HK-2 (cell line): ENCODE data around the gene C4BPA.

Experiments used
- DNase-seq: peaks from one replicate; pipeline ENCODE4 v3.0.0-alpha.2; 2018; ENCODE audit not compliant: unreplicated experiment

The C4BPA gene

DNA sequence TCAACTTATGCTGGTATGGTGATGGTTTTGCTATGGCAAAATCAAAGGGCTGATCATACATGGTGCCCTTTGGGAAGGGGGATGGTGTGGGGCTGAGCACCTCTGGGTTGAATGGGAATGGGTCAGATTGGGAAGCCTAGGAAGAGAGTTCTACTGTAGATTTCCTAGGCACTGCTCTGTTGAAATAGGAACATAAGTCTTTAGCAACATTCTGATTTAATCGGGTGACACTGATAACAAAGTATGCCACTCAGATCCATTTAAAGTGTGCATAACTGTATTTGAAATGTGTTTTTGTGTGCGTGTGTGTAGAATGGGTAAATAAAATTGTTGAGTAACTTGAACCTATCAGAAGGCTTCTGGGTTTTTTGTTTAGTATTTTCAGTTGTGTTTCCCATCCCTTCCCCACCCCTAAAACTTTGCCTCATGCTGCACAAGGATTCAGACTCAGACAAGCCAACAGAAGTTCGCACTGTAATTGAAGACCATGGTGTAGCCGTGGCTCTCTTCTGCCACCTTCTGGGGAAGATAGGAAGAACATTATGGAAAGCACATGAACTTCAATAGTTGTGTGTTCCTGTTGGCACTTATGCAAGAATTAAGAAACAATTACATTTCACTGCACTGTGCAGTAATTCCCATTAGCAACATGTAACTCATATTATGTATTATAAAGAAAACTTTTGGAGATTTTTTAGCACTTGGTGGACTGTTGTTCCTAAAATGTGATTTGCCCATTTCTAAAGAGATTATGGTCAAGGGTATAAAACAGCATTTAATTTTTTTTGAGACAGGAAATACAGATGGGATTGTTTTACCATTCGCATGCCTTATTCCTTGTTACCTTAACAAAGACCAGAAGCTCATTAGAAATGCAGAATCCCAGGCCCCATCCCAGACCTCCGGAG is 26.3 kb upstream of the C4BPA start:
- DNase-seq: peak; percentile 72

DNA sequence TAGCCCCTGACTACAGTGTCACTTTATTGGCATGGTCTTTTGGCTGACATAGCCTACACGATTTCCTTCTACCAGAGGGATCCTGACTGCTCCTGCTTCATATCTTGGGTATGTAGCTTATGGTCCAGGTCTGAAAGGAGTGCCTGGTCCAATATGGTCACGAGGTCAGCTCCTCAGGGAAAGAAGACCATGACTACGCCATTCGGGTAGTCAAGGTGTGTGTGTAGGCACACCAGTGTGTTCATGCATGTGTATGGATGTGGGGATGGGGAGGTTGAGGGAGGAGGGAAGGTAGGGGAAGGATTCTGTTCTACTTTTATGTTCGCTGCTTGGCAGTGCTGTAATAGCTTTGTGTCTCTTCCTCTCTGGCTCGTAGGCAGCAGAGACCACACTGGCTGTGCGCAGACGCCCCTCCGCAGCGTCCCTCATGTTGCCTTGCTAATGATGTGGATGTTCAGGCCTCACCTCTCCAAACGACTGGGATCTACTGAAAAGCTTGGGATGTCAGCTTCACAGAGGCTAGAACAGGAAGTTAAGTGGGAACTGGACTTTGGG is 25.4 kb upstream of the C4BPA start:
- no peak for DNase-seq

DNA sequence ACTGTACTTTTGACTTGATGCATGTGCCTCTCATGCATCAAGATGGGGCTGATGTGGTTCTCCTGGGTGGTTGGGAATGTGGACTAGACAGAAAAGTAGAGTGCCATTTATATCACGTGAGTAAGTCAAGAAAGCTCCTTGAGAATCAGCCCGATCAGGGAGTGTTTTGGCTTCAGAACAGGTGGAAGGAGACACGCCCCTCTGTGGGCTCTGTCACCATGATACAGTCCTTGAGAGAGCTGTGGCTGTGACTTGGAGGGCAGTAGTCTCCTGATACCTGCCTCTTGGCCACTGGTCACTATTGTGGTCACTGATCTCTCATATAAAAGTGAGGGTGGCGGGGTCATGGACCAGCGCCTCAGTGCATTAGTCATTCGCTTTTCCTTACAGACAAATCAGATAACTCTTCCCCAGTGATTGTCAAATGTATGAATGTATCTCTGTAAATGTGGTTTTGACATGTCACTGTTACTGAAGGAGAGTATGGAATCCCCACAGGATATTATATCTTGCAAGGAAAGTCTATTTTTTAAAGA is 24.3 kb upstream of the C4BPA start:
- DNase-seq: peak; percentile 29

DNA sequence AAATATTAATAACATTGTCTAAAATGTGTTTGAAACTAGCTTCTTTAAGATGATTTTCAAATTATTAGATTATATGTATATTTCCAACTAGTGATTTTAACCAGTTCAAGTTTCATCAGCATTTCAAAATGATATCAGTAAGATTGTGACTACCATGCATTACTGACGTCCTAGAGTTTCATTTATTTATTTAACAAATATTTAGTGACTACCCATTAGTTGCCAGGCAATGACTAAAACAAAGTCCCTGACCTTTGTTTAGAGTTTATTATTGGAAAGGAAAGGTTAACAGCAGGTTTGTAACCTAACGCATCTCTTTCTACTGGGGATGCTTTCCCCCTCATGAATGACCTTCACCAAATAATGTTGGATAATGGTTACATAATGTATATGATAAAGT is 22.9 kb upstream of the C4BPA start:
- DNase-seq: no peak

DNA sequence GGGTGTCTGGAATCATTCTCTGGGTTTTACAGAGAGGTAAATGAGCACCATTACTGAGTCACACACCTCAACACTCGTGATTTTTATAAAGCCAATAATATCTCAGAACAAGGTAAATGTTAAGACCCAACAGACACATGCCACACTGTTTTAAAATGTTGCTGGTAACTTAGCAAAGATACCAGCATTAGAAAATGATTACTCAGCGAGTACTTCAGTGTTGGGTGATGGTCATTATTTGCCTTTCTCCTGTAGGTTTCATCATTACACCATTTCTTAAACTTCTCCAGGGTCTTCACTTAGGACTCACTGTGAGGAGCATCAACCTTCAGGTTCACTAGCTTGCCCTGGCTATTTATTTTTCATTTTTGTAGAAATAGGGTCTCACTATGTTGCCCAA is 22.2 kb upstream of the C4BPA start:
- DNase-seq: no peak

DNA sequence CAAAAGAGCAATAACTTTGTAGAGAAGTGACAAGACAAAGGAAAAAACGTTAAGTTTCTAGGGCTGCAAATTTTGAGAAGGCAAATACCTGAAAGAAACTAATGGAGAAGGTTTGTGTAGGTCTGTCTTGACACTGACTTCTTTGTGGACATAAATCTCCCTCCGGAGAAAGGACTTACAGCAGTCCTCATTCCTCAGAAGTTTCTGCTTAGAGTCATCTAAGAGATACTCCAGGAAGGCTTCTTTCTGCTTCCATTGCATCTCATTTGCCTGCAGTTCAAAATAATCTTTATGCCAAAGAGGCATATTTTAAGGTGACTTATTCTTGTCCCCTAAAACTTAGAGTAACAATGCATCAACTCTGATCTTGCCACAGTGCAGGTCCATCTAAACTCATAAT is 19.8 kb upstream of the C4BPA start:
- DNase-seq: no peak

DNA sequence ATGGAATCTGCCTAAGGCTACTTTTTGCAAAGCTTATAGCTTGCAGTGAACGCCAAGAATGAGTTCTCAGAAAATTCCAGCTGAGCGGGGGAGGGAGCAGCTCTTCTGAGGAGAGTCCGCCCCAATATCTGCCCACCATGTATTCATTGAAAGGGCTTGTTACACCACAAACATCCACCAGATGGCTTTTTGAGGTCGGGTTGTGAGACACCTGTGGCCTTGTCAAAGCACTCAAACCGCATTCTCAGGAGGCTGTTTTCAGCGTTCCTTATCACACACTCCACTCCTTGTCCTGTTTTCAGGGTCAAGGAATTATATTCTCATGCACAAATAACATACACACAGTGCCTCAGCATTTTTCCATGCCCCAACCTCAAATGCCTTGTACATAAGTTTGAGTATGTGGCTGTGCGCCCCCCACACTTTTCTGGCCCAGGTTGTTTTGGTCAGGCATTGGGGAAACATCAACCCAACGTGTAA is 19.3 kb upstream of the C4BPA start:
- DNase-seq: peak; percentile 44

DNA sequence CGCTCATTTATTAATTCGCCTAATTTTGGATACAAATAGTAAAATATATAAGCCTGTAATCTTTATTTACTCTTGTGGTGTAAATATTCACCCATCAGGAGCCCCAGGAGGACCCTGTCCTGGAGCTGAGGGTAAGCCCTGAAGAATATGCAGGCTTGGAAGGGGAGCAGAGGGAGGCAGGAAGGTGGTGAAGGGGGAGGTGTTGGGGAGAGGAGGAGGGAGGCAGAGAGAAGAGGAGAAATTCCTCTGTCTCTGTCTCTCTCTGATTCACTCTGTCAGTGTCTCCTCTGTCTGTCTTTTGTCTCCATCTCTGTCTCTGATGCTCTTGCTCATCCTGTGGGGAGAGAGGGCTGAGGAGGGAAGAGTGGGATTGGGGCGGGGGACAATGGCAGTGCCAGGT is 18.1 kb upstream of the C4BPA start:
- no peak for DNase-seq

DNA sequence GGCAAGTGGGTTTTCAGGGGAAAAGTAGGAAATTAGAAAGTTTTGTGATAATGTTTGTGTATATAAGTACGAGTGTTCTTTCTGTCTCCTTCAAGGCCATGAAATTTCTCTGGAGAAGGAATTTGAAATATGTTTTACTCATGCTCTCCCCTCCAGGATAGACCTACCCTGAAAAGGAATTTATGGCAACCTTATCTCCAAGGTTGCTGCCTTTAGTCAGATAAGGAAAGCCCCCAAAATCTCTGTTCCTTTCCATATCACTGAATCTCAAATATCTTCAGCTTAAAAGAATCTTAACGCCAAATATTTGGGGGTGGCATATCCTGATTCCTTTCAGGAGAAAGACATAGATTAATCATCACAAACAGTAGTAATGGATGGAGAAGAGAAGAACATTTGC is 15.9 kb upstream of the C4BPA start:
- DNase-seq: no peak

DNA sequence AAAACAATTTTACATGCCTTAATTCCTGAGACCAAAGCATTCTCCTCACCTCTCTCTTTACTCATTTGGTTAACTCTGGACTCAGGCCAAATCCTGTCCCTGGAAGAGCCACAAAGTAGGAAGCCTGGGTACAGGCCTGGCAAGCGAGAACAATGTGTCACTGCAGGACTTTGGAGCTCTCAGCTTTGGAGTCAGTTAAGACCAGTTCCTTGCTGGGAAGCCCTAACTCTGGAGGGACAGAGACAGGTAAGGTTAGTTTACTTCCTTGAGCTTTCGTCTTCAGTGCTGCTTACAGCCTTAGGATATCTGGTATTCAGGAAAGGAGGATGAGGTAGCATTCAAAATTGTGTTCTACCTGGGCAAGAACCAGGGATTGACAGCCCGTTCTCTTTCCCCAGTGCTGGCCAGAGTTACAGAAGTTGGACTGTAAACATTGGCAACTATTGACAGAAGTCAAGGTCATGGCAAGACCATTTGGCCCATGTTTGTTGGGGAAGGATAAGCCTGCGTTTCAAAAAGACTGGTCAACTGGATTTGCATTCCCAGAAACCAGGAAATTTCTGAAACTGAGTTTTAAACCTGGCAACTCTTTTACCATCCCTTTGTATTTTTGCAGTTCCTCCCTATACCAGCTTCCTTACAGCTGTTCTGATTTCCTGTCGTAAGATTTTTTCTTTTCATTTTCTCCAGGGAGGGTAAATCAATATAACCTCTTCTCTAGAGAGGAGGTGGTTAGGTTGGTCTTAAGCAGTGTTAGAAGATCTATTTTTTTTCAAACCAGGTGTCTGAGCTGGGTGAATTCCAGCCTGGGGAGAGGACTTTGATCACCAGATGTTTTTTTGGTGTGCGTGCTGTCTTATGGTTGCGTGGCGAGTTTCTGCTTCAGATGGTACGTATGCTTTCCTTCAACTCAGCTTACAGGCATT is 15.1 kb upstream of the C4BPA start, which contains the start of gene C4BPB:
Gene C4BPB (plus strand): TSS at position 160 of the 926 bp plus-strand sequence. CDS start 672 bp downstream, at position 832.
- no peak for DNase-seq

DNA sequence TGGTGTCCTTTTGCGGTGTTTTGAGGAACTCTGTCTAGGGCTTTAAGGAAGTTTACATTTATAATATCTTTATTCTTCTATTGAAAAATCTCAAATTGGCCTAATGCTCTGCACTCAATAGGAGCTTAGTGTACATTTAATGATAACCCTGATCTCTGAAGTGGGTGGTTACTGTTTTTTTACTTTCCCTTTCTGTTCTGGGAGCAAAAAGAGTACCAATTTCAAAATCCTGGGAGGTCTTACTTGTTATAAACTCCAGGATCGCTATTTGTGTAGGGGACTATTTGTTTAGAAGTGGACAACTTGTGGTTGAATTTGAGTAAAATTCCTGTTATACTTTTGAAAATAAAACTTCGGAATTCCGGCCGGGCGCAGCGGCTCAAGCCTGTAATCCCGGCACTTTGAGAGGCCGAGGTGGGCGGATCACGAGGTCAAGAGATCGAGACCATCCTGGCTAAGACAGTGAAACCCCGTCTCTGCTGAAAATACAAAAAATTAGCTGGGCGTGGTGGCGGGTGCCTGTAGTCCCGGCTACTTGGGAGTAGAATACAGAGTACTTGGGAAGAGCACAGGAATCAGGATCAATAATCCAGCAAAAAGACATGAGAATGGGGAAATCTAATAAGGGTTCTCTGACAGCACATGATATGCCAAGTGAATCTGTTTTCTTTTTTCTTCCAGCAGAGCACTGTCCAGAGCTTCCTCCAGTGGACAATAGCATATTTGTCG is 14.2 kb upstream of the C4BPA start:
- no peak for DNase-seq

DNA sequence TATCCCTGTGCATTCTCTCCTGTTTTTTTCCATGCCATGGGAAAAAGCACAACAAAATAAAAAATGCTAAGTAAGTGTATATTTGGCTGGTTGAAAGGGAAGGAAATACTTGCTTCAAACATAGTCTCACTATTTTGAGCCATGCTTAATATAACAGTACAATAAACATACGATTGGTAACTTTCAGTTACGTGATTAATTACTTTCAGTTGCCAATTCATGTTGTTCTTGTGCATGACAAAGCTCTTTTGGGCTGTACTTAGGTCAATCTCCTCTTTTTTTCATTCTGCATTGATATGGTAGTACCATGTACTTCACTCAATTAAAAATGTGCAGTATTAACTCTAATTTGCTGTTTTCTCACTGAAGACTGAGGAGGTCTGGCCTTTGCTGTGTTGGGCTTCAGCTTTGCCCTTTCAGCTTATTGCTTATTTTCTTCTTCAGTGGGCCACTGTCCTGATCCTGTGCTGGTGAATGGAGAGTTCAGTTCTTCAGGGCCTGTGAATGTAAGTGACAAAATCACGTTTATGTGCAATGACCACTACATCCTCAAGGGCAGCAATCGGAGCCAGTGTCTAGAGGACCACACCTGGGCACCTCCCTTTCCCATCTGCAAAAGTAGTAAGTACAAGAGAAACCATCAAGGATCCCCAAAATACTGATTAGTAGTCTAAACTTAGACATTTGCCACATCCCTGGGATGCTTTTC is 12.7 kb upstream of the C4BPA start:
- DNase-seq: no peak

DNA sequence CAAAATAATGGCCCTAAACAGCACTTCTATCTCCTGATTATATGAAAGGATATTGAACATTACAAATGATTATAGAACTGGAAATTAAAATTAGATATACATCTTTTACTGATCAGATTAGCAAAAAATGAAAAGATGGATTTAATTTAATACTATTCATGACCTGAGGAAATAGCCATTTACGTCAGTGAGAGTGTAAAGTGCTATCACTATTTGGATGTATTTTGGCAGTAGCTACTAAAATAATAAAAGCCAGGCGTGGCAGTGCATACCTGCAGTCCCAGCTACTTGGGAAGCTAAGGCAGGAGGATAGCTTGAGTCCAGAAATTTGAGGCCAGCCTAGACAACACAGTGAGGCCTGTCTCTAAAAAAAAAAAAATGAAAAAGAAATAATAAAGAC is 10.1 kb upstream of the C4BPA start:
- DNase-seq: no peak

DNA sequence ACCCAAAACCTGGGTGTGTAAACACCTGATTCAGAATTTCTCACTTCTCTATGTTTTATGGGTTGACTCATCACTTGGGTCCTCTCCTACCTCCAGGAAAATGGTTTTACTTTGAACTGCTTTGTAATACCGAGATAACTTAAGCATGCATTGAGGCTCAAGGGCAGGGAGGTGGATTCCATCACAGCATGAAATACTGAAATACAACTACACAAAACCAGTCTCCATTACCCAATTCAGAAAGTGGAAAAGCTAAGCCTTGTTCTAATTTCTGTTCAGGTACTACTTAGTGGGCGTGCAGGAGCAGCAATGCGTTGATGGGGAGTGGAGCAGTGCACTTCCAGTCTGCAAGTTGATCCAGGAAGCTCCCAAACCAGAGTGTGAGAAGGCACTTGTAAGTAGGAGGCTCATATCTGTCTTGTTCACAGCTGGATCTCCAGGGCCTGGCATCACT is 6.1 kb upstream of the C4BPA start:
- DNase-seq: no peak

DNA sequence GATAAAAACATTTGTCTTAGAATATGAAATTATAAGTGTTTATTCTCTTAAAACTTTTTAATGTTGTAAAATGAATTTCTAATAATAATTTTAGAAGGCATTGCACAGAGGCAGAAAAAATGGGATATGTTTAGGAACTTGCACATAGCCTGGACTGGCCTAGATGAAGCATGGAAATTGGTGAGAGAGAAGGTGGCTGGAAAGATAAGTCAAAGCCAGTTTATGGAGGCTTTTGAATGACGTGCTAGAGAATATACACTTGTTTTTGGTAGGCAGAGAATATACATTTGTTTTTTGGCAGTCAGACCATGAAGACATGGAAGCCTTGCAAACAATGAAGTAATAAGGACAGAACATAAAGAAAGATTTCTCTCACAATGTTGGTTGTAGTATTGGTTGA is 2.3 kb upstream of the C4BPA start:
- no peak for DNase-seq

DNA sequence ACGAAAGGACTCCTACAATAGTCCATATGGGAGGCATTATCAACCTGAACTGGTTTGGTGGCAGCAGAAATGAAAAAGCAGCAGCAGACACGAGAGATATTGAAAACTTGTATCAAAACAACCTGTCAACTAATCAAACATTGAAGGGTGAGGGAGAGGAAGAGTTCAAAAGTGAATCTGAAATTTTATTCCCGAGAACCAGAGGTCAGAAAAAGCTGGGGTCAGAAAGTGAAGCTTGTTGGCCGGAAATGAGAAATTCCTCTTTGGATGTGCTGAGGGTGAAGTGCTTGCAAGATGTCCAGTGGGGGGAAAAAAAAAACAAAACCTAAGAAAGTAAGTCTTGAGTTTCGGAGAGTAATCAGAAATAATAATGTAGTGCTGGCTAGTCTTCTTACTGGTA is 1.9 kb upstream of the C4BPA start:
- DNase-seq: no peak

DNA sequence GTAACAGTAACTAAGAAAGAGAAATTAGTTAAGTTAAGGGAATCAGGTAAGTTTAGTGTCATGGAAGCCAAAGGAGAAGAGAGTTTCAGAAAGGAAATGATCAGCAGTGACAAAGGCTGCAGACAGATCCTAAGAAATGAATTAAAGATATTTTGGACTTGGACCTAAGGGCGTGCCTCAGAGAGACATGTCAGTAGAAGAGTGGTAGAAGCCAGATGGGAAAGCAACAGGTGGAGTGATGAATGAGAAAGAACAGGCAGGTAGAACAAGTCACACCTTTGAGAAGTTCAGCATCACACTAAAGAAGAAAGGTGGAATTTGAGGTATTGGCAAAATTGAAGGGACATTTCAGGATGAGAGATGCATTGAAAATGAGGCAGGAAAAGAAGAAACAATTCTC is 1.4 kb upstream of the C4BPA start:
- no peak for DNase-seq

DNA sequence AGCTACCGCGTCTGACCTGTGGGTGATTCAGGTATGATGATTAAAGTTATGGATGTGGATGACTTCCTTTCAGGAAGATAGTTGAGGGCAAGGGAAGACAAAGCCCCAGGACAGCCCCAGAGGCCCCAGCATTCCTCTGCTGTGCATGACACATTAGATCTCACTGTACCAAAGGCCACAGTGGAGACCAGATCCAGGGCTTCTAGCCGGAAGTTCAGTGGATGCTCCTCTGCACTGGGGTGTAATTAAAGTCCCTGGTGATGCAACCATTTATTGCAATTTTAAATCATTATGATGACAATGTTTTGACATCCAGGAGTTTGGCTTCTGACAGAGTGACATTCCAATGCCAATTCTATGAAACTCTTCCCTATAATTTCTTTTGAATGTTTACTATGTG is 5.0 kb downstream of the C4BPA start:
- no peak for DNase-seq

DNA sequence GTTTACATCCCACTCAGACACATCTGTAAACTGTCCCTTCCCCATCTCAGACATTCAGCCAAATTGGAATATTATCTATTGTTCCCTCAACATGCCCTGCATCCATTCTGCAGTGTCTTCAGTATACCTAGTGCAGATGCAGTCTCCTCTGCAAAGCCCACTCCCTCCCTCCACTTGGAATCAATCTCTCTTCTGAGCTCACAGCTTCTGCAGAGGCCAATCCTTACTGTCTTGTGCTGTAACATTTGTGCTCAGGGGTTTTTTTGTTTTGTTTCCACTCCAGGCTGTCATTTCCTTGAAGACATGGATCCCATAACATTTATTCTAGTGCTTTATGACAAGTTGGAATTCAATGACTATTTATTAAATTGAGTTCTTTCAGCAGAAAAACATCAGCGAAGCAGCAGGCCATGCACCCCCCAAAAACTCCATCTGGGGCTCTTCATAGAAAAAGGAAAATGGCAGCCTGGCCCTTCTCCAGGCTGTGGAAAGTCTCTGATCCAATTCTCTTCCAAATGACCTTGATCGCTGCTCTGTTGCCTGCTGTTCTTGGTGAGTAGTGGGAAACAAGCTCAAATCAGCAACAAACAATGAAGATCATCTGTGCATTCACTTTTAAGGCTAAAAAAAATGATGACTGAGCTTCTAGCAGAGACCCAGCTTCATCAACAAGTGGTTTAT is 8.7 kb downstream of the C4BPA start:
- DNase-seq: no peak

DNA sequence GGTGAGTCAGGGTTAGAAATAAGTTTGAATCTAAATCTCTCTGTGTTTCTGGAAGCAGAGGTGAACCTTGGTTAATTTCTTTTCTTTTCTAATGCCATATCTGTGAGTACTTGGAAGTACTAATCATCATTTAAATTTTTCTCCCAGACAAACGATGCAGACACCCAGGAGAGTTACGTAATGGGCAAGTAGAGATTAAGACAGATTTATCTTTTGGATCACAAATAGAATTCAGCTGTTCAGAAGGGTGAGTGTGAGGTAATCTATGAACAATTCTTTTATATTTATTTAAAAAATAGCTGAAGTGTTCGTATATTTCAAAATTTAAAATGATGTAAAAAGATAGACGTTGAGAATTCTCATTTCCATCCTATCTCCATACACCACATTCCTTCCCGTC is 11.2 kb downstream of the C4BPA start:
- DNase-seq: no peak
